ENCODE measurements around the gene NMNAT1. TPM values are rescaled to one million over a fixed set of nuclear protein-coding genes. Genes with fewer than 3 reads are reported as not detected.
A peak's percentile ranks its signal among the peaks of the same experiment; 100 is the strongest.

Gene NMNAT1
- total RNA-seq, 1 experiment from 2014 or later: 2.8 TPM

GRCh38 chr1:9929431-9930385 lies 13.6 kb upstream of the NMNAT1 start:
- H3K36me3 Mint-ChIP-seq (ENCODE audit: insufficient read depth in 1 of 3, low read depth in 3 of 3): peaks cover 6 to 32% (median 14%) of the 10 kb centered on the region in 3 experiments; a peak in 6 of 7 replicates
- Histone ChIP-seq H3K14ac (ENCODE audit: insufficient read depth, low read length) (no peak overlapping the region), H2BK20ac (ENCODE audit: low read depth, low read length, poor library complexity, severe bottlenecking) (no peak overlapping the region), H2BK12ac (ENCODE audit: insufficient read length, low read depth, low read length) (no peak overlapping the region), H3K23ac (ENCODE audit: insufficient read length, low read depth, low read length) (no peak overlapping the region), H2AFZ (ENCODE audit: low read length) (no peak overlapping the region), H4K20me1 (ENCODE audit: control insufficient read depth, insufficient read depth, insufficient read length) (no peaks in the 10 kb centered on the region), H3K18ac (ENCODE audit: insufficient read length, low read depth, low read length) (no peak overlapping the region), H3K9ac (ENCODE audit: extremely low read depth, insufficient read length, low read length) (no peak overlapping the region), H3K4me1 (ENCODE audit: insufficient read depth, low read length) (no peaks in the 10 kb centered on the region; the same call in 1 of the 2 replicates), H3K79me1 (ENCODE audit: insufficient read depth, low read depth, low read length, poor library complexity, severe bottlenecking) (no peaks in the 10 kb centered on the region), H3K27ac (ENCODE audit: insufficient read length, low read depth, low read length) (no peak overlapping the region), H2BK15ac (ENCODE audit: low read depth, low read length) (no peak overlapping the region), H3K56ac (ENCODE audit: insufficient read length, low read depth, low read length) (no peak overlapping the region), H3K4ac (ENCODE audit: low read depth, low read length) (no peak overlapping the region), H4K8ac (replicated peaks; ENCODE audit: insufficient read length, low read depth, low read length) (no peak overlapping the region), H3K27me3 (ENCODE audit: insufficient read depth, low read length) (no peaks in the 10 kb centered on the region), H4K5ac (ENCODE audit: insufficient read length, low read depth, low read length) (no peak overlapping the region), H3T11ph (ENCODE audit: low read length) (no peak overlapping the region), H2BK5ac (ENCODE audit: insufficient read length, low read length) (no peak overlapping the region), H3K79me2 (ENCODE audit: insufficient read depth, low read length) (no peaks in the 10 kb centered on the region), H3K23me2 (ENCODE audit: insufficient read length, low read depth, low read length, poor library complexity, severe bottlenecking) (no peaks in the 10 kb centered on the region), H2AK5ac (ENCODE audit: insufficient read length, low read length) (no peak overlapping the region), H4K91ac (ENCODE audit: insufficient read length, low read depth, low read length) (no peak overlapping the region), H2BK120ac (ENCODE audit: low read depth, low read length, poor library complexity, severe bottlenecking) (no peak overlapping the region), H3K4me2 (ENCODE audit: insufficient read depth, insufficient read length, low read length) (peak overlapping the region; percentile 23), H3K9me3 (ENCODE audit: control insufficient read depth, low read depth, low read length) (no peaks in the 10 kb centered on the region)
- H3K4me3 Mint-ChIP-seq: peak overlapping the region; percentile 17 to 55; a peak in 3 of 5 replicates
- no peak for TF ChIP-seq CTCF (conservative IDR thresholded peaks at IDR 0.05)
- H3K4me1 Mint-ChIP-seq: peaks cover 36 to 47% of the 10 kb centered on the region in 2 experiments
- H3K9me3 Mint-ChIP-seq: no peaks in the 10 kb centered on the region
- peak; percentile 70 for DNase-seq
- 100% methylated on average over 1 of the region's 15 CpGs for WGBS (ENCODE audit: extremely low coverage, insufficient read length, low lambda C conversion rate)
- H3K27ac Mint-ChIP-seq: peak overlapping the region; percentile 25 to 90 (median 87); a peak in 5 of 7 replicates
- H3K27me3 Mint-ChIP-seq (ENCODE audit: low read depth): no peaks in the 10 kb centered on the region
